H1 (cell line): ENCODE results near the gene SNX17. TPM values are rescaled to one million over a fixed set of nuclear protein-coding genes. Genes with fewer than 3 reads are reported as not detected.

ENCODE experiments used
- CTCF ChIA-PET: fragments of 300-600 bp; sonication (Branson Sonifier 250); formaldehyde crosslinking; loops from one replicate; lab custom pipeline; 2021; ENCODE audit not compliant: partially characterized antibody; lab: Charles Lee
- POLR2A ChIA-PET: fragments of 300-600 bp; sonication (Branson Sonifier 250); formaldehyde crosslinking; loops from one replicate; lab custom pipeline; 2021; ENCODE audit warnings: inconsistent platforms; ENCODE audit not compliant: partially characterized antibody; lab: Charles Lee
- DNase-seq, 2 experiments: peaks; one replicate each; pipeline versions ENCODE4 v3.0.0 to v3.0.0-alpha.2; 2010 to 2022; ENCODE audit warnings: low spot score in 2 of 2, low read depth in 1 of 2, mixed read lengths in 1 of 2
- FAIRE-seq: peaks from 2 replicates; lab custom pipeline; 2011; peaks lifted over from hg19 to GRCh38; lab: Jason Lieb, UNC
- H2AFZ ChIP-seq: 2 replicates; pipeline ENCODE4 v1.8.1; 2012; ENCODE audit warnings: low read length, inconsistent platforms
- H2AK5ac ChIP-seq: 2 replicates; pipeline ENCODE4 v1.6.1; 2013; ENCODE audit warnings: low read depth, low read length
- H2BK120ac ChIP-seq: replicated peaks from 2 replicates; pipeline ENCODE3; 2013; ENCODE audit warnings: low read depth, low read length, inconsistent platforms
- H2BK12ac ChIP-seq: 2 replicates; pipeline ENCODE4 v1.6.1; 2013; ENCODE audit warnings: low read depth, low read length
- H2BK15ac ChIP-seq: 2 replicates; pipeline ENCODE4 v1.6.1; 2013; ENCODE audit warnings: low read length
- H2BK20ac ChIP-seq: 2 replicates; pipeline ENCODE4 v1.6.1; 2013; ENCODE audit warnings: low read length
- H2BK5ac ChIP-seq: 2 replicates; pipeline ENCODE4 v1.6.1; 2013; ENCODE audit warnings: low read depth, low read length
- H3K14ac ChIP-seq: 2 replicates; pipeline ENCODE4 v1.6.1; 2013; ENCODE audit warnings: inconsistent platforms; ENCODE audit not compliant: insufficient read length
- H3K18ac ChIP-seq: 2 replicates; pipeline ENCODE4 v1.6.1; 2013; ENCODE audit warnings: low read length; ENCODE audit errors: extremely low read depth
- H3K23ac ChIP-seq: 2 replicates; pipeline ENCODE4 v1.6.1; 2013; ENCODE audit warnings: inconsistent platforms; ENCODE audit not compliant: insufficient read length
- H3K23me2 ChIP-seq: 2 replicates; pipeline ENCODE4 v1.6.1; 2013; ENCODE audit warnings: low read depth, low read length
- H3K27ac ChIP-seq: 2 replicates; pipeline ENCODE4 v1.6.1; 2011; ENCODE audit warnings: low read depth, low read length, inconsistent platforms
- H3K27me3 ChIP-seq, 4 experiments: replicated peaks in 1 of 4; 1 replicate in 1 of 4; 2 replicates in 3 of 4; pipeline versions ENCODE4 v1.6.1 to v1.8.1; 2011 to 2013; ENCODE audit warnings: low read length in 3 of 4, mild to moderate bottlenecking in 3 of 4, inconsistent platforms in 2 of 4, mixed read lengths in 2 of 4, moderate library complexity in 1 of 4; ENCODE audit not compliant: control insufficient read depth in 3 of 4, insufficient read depth in 3 of 4; ENCODE audit errors: extremely low read depth in 1 of 4
- H3K36me3 ChIP-seq, 4 experiments: 2 replicates each; pipeline versions ENCODE4 v1.6.1 to v1.8.1; 2011 to 2013; ENCODE audit warnings: mild to moderate bottlenecking in 4 of 4, low read length in 3 of 4, moderate library complexity in 2 of 4, control low read depth in 1 of 4, inconsistent platforms in 1 of 4; ENCODE audit not compliant: insufficient read depth in 4 of 4, control insufficient read depth in 2 of 4
- H3K4ac ChIP-seq: replicated peaks from 2 replicates; pipeline ENCODE3; 2013; ENCODE audit warnings: low read length, low read depth, mixed read lengths, inconsistent platforms; ENCODE audit not compliant: insufficient read length
- H3K4me1 ChIP-seq, 4 experiments: replicated peaks in 1 of 4; 1 replicate in 1 of 4; 2 replicates in 3 of 4; pipeline versions ENCODE4 v1.6.1 to v1.8.1; 2011 to 2013; ENCODE audit warnings: low read length in 3 of 4, inconsistent platforms in 2 of 4, mixed read lengths in 1 of 4; ENCODE audit not compliant: insufficient read depth in 4 of 4, control insufficient read depth in 3 of 4
- H3K4me2 ChIP-seq, 2 experiments: 2 replicates each; pipeline versions ENCODE4 v1.6.1 to v1.8.1; 2011 to 2013; ENCODE audit warnings: low read depth in 2 of 2, low read length in 2 of 2, control low read depth in 1 of 2, inconsistent platforms in 1 of 2, mild to moderate bottlenecking in 1 of 2; ENCODE audit not compliant: insufficient read depth in 1 of 2
- H3K4me3 ChIP-seq, 4 experiments: fragments of 200-600, 300-600 bp in 1 of 4; sonication (generic), shearing (Covaris generic), sonication (Bioruptor Twin) in 1 of 4; 2 replicates each; pipeline versions ENCODE4 v1.5.1 to v1.8.1; 2011 to 2016; ENCODE audit warnings: low read length in 4 of 4, low read depth in 3 of 4, control low read depth in 2 of 4, inconsistent platforms in 2 of 4, mild to moderate bottlenecking in 2 of 4, mixed read lengths in 1 of 4, moderate library complexity in 1 of 4; ENCODE audit not compliant: insufficient read depth in 2 of 4; ENCODE audit errors: extremely low read depth in 1 of 4
- H3K56ac ChIP-seq: replicated peaks from 2 replicates; pipeline ENCODE3; 2013; ENCODE audit warnings: low read depth, mild to moderate bottlenecking, mixed read lengths, low read length, inconsistent platforms; ENCODE audit not compliant: insufficient read length
- H3K79me1 ChIP-seq: 2 replicates; pipeline ENCODE4 v1.6.1; 2013; ENCODE audit warnings: low read depth, low read length, control low read depth
- H3K79me2 ChIP-seq, 2 experiments: 2 replicates each; pipeline versions ENCODE4 v1.6.1 to v1.8.1; 2012 to 2013; ENCODE audit warnings: low read length in 2 of 2, mild to moderate bottlenecking in 2 of 2, inconsistent platforms in 1 of 2; ENCODE audit not compliant: insufficient read depth in 2 of 2, control insufficient read depth in 1 of 2
- H3K9ac ChIP-seq, 4 experiments: replicated peaks in 1 of 4; 1 replicate in 1 of 4; 2 replicates in 3 of 4; pipeline versions ENCODE4 v1.6.1 to v1.8.1; 2011 to 2013; ENCODE audit warnings: low read depth in 3 of 4, low read length in 3 of 4, control low read depth in 2 of 4, mild to moderate bottlenecking in 2 of 4, moderate library complexity in 2 of 4, inconsistent platforms in 1 of 4; ENCODE audit errors: extremely low read depth in 1 of 4
- H3K9me3 ChIP-seq, 2 experiments: 2 replicates each; pipeline versions ENCODE4 v1.6.1 to v1.8.1; 2012 to 2013; ENCODE audit warnings: mild to moderate bottlenecking in 2 of 2, moderate library complexity in 2 of 2, control low read depth in 1 of 2, inconsistent platforms in 1 of 2, low read depth in 1 of 2, low read length in 1 of 2, mixed read lengths in 1 of 2; ENCODE audit not compliant: insufficient read depth in 2 of 2
- H4K20me1 ChIP-seq, 2 experiments: replicated peaks in 1 of 2; 2 replicates each; pipeline versions ENCODE3 to v1.8.1; 2011 to 2013; ENCODE audit warnings: inconsistent platforms in 2 of 2, low read length in 2 of 2, mild to moderate bottlenecking in 1 of 2; ENCODE audit not compliant: insufficient read depth in 2 of 2, control insufficient read depth in 1 of 2
- H4K5ac ChIP-seq: 2 replicates; pipeline ENCODE4 v1.6.1; 2013; ENCODE audit warnings: low read length, low read depth, mixed read lengths, inconsistent platforms; ENCODE audit not compliant: insufficient read length
- H4K8ac ChIP-seq: 2 replicates; pipeline ENCODE4 v1.8.0; 2013; ENCODE audit warnings: mild to moderate bottlenecking, moderate library complexity, low read length, inconsistent platforms; ENCODE audit not compliant: insufficient read depth; ENCODE audit errors: extremely low read depth
- H4K91ac ChIP-seq: replicated peaks from 2 replicates; pipeline ENCODE3; 2013; ENCODE audit warnings: low read length, mixed read lengths, inconsistent platforms; ENCODE audit not compliant: insufficient read length
- BRCA1 ChIP-seq: IDR thresholded peaks from 2 replicates; pipeline ENCODE4 v1.6.1; 2012; ENCODE audit warnings: low read depth, low read length, improper control_type of control experiment
- HDAC2 ChIP-seq, 2 experiments: fragments of 300-600 bp in 1 of 2; sonication (generic) in 1 of 2; IDR thresholded peaks; 2 replicates each; pipeline ENCODE4 v1.6.1; 2011 to 2012; ENCODE audit warnings: low read depth in 2 of 2, low read length in 2 of 2, mild to moderate bottlenecking in 2 of 2, moderate library complexity in 2 of 2, borderline replicate concordance in 1 of 2, inconsistent platforms in 1 of 2
- POU5F1 ChIP-seq: IDR thresholded peaks from 2 replicates; pipeline ENCODE4 v1.6.1; 2011; ENCODE audit warnings: low read depth, mild to moderate bottlenecking, low read length, moderate library complexity
- SIN3A ChIP-seq, 2 experiments: IDR thresholded peaks in 1 of 2; conservative IDR thresholded peaks in 1 of 2; 2 replicates each; pipeline ENCODE4 v1.6.1; 2011 to 2012; ENCODE audit warnings: low read length in 2 of 2, improper control_type of control experiment in 1 of 2, low read depth in 1 of 2, mild to moderate bottlenecking in 1 of 2
- SIRT6 ChIP-seq: IDR thresholded peaks from one replicate; pipeline ENCODE4 v1.7.1; 2012; ENCODE audit warnings: low read length, inconsistent platforms
- SP4 ChIP-seq: IDR thresholded peaks from 2 replicates; pipeline ENCODE4 v1.6.1; 2012; ENCODE audit warnings: low read length, inconsistent platforms
- TAF1 ChIP-seq: IDR thresholded peaks from 2 replicates; pipeline ENCODE4 v1.6.1; 2011; ENCODE audit warnings: mild to moderate bottlenecking, low read depth, low read length
- YY1 ChIP-seq: IDR thresholded peaks from 2 replicates; pipeline ENCODE4 v1.6.1; 2011; ENCODE audit warnings: low read depth, mild to moderate bottlenecking, low read length
- WGBS, 2 experiments: shearing (Covaris generic) in 1 of 2; methylation state at CpG; one replicate each; pipeline versions ENCODE4 v1.1.6 to v1.1.7; 2013 to 2015; ENCODE audit warnings: low lambda C conversion rate in 2 of 2, mixed read lengths in 2 of 2, inconsistent platforms in 1 of 2, low coverage in 1 of 2, missing lambda C conversion rate in 1 of 2; ENCODE audit not compliant: insufficient replicate concordance in 2 of 2, insufficient coverage in 1 of 2, insufficient read length in 1 of 2; ENCODE audit errors: extremely low coverage in 1 of 2, missing lambda C conversion rate in 1 of 2; 5-methylcytosine and 5-hydroxymethylcytosine counted together
- polyA plus RNA-seq, 7 experiments: library from polyadenylated mRNA; depleted of rRNA in 3 of 7; stranded (reverse) in 5 of 7; unstranded in 2 of 7; fragments of >200 nt in 5 of 7; fragments of 200-250 nt in 2 of 7; gene quantifications; 1 replicate in 5 of 7; 2 replicates in 1 of 7; 4 replicates in 1 of 7; pipeline versions ENCODE4 v1.2.1 to v1.2.3, GENCODE V29; 2011 to 2013; ENCODE audit warnings: missing spikeins in 2 of 7, mixed read lengths in 2 of 7
- total RNA-seq: library from RNA; stranded (reverse); fragmentation: NEBNext Ultra II Directional; extraction: Animal tissue kit (Norgen Biotek cat#: 25700); gene quantifications from 2 replicates; pipeline ENCODE4 v1.2.1, GENCODE V29; 2021
- TF ChIP-seq, protein P1 (sequence below): IDR thresholded peaks from 2 replicates; pipeline ENCODE4 v1.6.1; 2012; ENCODE audit warnings: low read length, inconsistent platforms

SNX17 gene
- total and polyA plus RNA-seq, 2 of the 8 experiments (the other 6 are each of a cell fraction or from before 2014, with no cell fraction given): 54.9 to 66.2 TPM

DNA sequence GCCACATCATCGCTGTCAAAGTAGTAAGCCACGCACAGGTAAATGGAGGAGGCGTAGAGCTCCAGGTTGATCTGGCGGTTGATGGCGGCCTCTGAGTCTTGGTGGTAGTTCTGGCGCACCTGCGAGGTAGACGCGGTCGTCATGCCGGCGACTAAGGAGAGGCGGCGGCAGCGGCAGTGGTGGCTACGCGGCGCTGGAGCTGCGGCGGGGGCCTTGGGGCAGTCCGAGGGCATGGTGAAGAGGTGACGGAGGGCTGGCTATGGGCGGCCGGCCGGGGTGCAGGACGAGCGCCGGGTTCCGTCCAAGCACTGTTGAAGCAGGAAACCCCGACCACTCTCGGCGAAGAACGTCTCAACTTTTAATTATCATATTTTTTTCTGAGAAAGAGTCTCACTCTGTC lies 22.8 kb downstream of the SNX17 start:
- no peak overlapping the region for H2BK20ac ChIP-seq
- TF ChIP-seq HDAC2 (IDR thresholded peaks at IDR 0.05; ENCODE audit: borderline replicate concordance in 1 of 2, low read depth in 2 of 2, low read length in 2 of 2) (no peak), SIRT6 (no peak), SP4 (no peak), YY1 (no peak), POU5F1 (no peak), SIN3A (conservative IDR thresholded peaks at IDR 0.05 in 1 of 2, IDR thresholded peaks at IDR 0.05 in 1 of 2; ENCODE audit: low read depth in 1 of 2, low read length in 2 of 2) (no peak), TAF1 (no peak), BRCA1 (no peak)
- TF ChIP-seq, protein P1, sequence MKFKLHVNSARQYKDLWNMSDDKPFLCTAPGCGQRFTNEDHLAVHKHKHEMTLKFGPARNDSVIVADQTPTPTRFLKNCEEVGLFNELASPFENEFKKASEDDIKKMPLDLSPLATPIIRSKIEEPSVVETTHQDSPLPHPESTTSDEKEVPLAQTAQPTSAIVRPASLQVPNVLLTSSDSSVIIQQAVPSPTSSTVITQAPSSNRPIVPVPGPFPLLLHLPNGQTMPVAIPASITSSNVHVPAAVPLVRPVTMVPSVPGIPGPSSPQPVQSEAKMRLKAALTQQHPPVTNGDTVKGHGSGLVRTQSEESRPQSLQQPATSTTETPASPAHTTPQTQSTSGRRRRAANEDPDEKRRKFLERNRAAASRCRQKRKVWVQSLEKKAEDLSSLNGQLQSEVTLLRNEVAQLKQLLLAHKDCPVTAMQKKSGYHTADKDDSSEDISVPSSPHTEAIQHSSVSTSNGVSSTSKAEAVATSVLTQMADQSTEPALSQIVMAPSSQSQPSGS: no peak
- no peak overlapping the region for H2BK12ac ChIP-seq
- no peak overlapping the region for H3K23ac ChIP-seq
- ChIA-PET POLR2A (interaction anchor here (0.8 to 2.0 kb wide), 5 partner anchors 10 to 16 kb away, joined by 3 to 6 read pairs (median 4); partner anchors contain the start of genes PPM1G and ZNF513), CTCF (no interaction called here)
- H2AFZ ChIP-seq: no peak overlapping the region
- no peaks in the 10 kb centered on the region for H3K9me3 ChIP-seq
- no peak overlapping the region for H2BK120ac ChIP-seq
- H2BK5ac ChIP-seq: no peak overlapping the region
- H3K79me2 ChIP-seq: peaks cover 8 to 87% of the 10 kb centered on the region in 2 experiments
- H3K18ac ChIP-seq: no peak overlapping the region
- peaks cover 8% of the 10 kb centered on the region; the same call in 1 of the 2 replicates for H3K79me1 ChIP-seq
- no peak overlapping the region for H3K4ac ChIP-seq
- H3K56ac ChIP-seq: no peak overlapping the region
- no peak for DNase-seq
- no peak overlapping the region for H3K27ac ChIP-seq
- H2BK15ac ChIP-seq: no peak overlapping the region
- no peak overlapping the region for H4K8ac ChIP-seq
- H4K5ac ChIP-seq: no peak overlapping the region
- H2AK5ac ChIP-seq: no peak overlapping the region
- H4K20me1 ChIP-seq: peaks cover 4 to 9% of the 10 kb centered on the region in 2 experiments
- H3K36me3 ChIP-seq: peaks cover 0 to 9% (median 5%) of the 10 kb centered on the region in 4 experiments; a peak in 6 of 8 replicates
- no peaks in the 10 kb centered on the region for H3K4me1 ChIP-seq
- no peak overlapping the region for H3K4me2 ChIP-seq
- no peaks in the 10 kb centered on the region for H3K27me3 ChIP-seq
- no peaks in the 10 kb centered on the region for H3K23me2 ChIP-seq
- FAIRE-seq: no peak
- H3K14ac ChIP-seq: no peak overlapping the region
- H3K9ac ChIP-seq: no peak overlapping the region
- H4K91ac ChIP-seq: no peak overlapping the region
- no peak overlapping the region for H3K4me3 ChIP-seq
- WGBS, 2 experiments: 96% methylated on average over 32 of the region's 33 CpGs; no CpG with 5 or more reads in 1 of the 2 experiments
